ENCODE data around the gene LFNG. TPM values are rescaled to one million over a fixed set of nuclear protein-coding genes. Genes with fewer than 3 reads are reported as not detected.

LFNG gene
- total RNA-seq, 1 experiment from 2014 or later: 38.1 TPM

DNA sequence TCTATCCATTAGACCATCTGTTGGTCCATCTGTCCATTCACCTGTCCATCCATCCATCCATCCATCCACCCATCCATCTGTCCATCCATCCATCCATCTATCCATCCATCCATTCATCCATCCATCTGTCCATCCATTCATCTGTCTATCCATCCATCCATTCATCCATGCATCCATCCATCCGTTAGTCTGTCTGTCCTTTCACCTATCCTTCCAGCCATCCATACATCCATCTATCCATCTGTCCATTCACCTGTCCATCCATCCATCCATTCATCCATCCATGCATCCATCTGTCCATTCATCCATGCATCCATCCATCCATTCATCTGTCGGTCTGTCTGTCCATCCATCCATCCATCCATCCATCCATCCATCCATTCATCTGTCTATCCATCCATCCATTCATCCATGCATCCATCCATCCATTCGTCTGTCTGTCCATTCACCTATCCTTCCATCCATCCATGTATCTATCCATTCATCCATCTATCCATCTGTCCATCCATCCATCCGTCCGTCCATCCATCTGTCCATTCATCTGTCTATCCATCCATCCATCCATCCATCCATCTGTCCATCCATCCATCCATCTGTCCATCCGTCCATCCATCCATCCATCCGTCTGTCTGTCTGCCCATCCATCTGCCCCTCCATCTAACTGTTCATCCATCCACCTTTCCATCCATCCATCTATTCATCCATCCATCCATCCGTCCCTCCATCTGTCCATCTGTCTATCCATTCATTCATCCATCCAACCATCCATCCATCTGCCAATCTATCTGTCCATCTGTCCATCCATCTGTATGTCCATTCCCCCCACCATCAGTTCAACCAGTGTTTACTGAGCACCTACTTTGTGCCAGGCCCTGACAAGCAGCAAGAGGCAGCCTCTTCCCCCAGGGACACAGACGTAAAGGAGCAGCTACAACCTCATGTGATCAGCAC, 4.8 kb upstream of the LFNG start:
- BruUV-seq (replicated peaks): no TSS peak
- no peaks in the 10 kb centered on the region for H3K36me3 ChIP-seq (ENCODE audit: control insufficient read depth, insufficient read depth, low read length)
- H3K27ac ChIP-seq (ENCODE audit: low read length): no peak overlapping the region
- POLR2A ChIA-PET: no interaction called here
- in situ Hi-C loops (cut with HindIII; ENCODE audit: low pct_unique_long_range_greater_than_20kb, low sequenced_read_pairs) (no loop called here), intact Hi-C loops (cut with micrococcal nuclease; ENCODE audit: unreplicated experiment) (no loop called here)
- H3K27me3 ChIP-seq (ENCODE audit: control insufficient read depth, insufficient read depth, low read length): no peaks in the 10 kb centered on the region
- CTCF ChIA-PET: no interaction called here
- H3K4me3 ChIP-seq (ENCODE audit: low read depth in 2 of 2, low read length in 2 of 2): no peak overlapping the region
- ATAC-seq (no peak), DNase-seq (ENCODE audit: low read depth, low spot score) (no peak)
- TF ChIP-seq TCF7L2 (IDR thresholded peaks at IDR 0.05; ENCODE audit: low read depth, low read length) (no peak), POLR2AphosphoS5 (IDR thresholded peaks at IDR 0.05; ENCODE audit: low read depth, low read length) (no peak), SIN3A (IDR thresholded peaks at IDR 0.05; ENCODE audit: borderline replicate concordance, insufficient read depth, low read depth, low read length) (no peak)
- TF ChIP-seq, protein P1, sequence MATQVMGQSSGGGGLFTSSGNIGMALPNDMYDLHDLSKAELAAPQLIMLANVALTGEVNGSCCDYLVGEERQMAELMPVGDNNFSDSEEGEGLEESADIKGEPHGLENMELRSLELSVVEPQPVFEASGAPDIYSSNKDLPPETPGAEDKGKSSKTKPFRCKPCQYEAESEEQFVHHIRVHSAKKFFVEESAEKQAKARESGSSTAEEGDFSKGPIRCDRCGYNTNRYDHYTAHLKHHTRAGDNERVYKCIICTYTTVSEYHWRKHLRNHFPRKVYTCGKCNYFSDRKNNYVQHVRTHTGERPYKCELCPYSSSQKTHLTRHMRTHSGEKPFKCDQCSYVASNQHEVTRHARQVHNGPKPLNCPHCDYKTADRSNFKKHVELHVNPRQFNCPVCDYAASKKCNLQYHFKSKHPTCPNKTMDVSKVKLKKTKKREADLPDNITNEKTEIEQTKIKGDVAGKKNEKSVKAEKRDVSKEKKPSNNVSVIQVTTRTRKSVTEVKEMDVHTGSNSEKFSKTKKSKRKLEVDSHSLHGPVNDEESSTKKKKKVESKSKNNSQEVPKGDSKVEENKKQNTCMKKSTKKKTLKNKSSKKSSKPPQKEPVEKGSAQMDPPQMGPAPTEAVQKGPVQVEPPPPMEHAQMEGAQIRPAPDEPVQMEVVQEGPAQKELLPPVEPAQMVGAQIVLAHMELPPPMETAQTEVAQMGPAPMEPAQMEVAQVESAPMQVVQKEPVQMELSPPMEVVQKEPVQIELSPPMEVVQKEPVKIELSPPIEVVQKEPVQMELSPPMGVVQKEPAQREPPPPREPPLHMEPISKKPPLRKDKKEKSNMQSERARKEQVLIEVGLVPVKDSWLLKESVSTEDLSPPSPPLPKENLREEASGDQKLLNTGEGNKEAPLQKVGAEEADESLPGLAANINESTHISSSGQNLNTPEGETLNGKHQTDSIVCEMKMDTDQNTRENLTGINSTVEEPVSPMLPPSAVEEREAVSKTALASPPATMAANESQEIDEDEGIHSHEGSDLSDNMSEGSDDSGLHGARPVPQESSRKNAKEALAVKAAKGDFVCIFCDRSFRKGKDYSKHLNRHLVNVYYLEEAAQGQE (IDR thresholded peaks at IDR 0.05; ENCODE audit: insufficient read depth in 1 of 2, low read depth in 2 of 2, low read length in 1 of 2): no peak
- TF ChIP-seq, protein P2, sequence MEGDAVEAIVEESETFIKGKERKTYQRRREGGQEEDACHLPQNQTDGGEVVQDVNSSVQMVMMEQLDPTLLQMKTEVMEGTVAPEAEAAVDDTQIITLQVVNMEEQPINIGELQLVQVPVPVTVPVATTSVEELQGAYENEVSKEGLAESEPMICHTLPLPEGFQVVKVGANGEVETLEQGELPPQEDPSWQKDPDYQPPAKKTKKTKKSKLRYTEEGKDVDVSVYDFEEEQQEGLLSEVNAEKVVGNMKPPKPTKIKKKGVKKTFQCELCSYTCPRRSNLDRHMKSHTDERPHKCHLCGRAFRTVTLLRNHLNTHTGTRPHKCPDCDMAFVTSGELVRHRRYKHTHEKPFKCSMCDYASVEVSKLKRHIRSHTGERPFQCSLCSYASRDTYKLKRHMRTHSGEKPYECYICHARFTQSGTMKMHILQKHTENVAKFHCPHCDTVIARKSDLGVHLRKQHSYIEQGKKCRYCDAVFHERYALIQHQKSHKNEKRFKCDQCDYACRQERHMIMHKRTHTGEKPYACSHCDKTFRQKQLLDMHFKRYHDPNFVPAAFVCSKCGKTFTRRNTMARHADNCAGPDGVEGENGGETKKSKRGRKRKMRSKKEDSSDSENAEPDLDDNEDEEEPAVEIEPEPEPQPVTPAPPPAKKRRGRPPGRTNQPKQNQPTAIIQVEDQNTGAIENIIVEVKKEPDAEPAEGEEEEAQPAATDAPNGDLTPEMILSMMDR (IDR thresholded peaks at IDR 0.05): no peak
- peaks cover 56% of the 10 kb centered on the region for H3K4me1 ChIP-seq (ENCODE audit: control insufficient read depth, insufficient read depth, low read length)
- no peaks in the 10 kb centered on the region for H3K9me3 ChIP-seq (ENCODE audit: control insufficient read depth, insufficient read depth, low read depth, low read length)

DNA sequence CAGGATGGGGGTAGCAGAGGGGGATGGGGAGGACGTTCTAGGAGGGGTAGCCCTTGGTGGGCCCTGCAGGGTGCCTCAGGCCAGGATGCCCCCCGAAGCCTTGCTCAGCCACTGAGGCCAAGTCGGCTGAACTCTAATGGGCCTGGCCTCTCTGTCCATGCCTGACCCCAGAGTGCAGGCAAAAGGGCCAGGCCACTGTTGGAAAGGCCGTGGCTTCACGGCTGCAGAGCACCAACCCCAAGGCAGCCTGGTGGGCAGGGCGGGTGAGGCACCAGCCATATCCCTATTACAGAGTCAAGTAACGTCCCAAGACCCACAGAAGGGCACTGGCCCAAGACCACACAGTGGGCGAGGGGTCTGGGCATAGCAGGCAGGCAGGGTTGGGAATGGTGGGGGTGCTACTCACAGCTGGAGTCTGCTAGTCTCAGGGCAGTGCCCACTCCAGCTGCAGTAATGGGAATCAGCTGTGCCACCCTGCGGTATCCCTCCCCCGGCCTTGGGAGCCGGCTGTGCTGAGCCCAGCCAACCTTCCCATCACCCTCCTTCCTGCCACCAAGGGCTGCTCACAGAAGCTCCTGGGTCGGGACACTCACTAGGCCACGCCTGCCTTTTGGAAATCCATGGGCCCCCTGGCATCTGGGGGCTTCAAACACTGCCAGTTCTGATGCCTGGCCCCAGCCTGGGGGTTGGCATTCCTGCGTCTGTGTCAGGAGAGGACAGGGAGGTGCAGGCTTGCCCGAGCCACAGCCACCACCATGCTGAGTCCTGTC, 4.0 kb upstream of the LFNG start:
- Histone ChIP-seq H3K27me3 (ENCODE audit: control insufficient read depth, insufficient read depth, low read length) (no peaks in the 10 kb centered on the region), H3K36me3 (ENCODE audit: control insufficient read depth, insufficient read depth, low read length) (no peaks in the 10 kb centered on the region), H3K4me1 (ENCODE audit: control insufficient read depth, insufficient read depth, low read length) (peaks cover 53% of the 10 kb centered on the region), H3K4me3 (ENCODE audit: low read depth in 2 of 2, low read length in 2 of 2) (no peak overlapping the region), H3K9me3 (ENCODE audit: control insufficient read depth, insufficient read depth, low read depth, low read length) (no peaks in the 10 kb centered on the region), H3K27ac (ENCODE audit: low read length) (peak overlapping the region; percentile 48; the same call in 1 of the 2 replicates)
- TF ChIP-seq, protein P1 (IDR thresholded peaks at IDR 0.05; ENCODE audit: insufficient read depth in 1 of 2, low read depth in 2 of 2, low read length in 1 of 2): no peak
- TF ChIP-seq SIN3A (IDR thresholded peaks at IDR 0.05; ENCODE audit: borderline replicate concordance, insufficient read depth, low read depth, low read length): no peak
- TF ChIP-seq POLR2AphosphoS5 (IDR thresholded peaks at IDR 0.05; ENCODE audit: low read depth, low read length): no peak
- TF ChIP-seq, protein P2 (IDR thresholded peaks at IDR 0.05): no peak
- no peak for TF ChIP-seq TCF7L2 (IDR thresholded peaks at IDR 0.05; ENCODE audit: low read depth, low read length)
- DNase-seq (ENCODE audit: low read depth, low spot score) (no peak), ATAC-seq (no peak)
- BruUV-seq (replicated peaks): no TSS peak
- in situ Hi-C loops (cut with HindIII; ENCODE audit: low pct_unique_long_range_greater_than_20kb, low sequenced_read_pairs): no loop called here
- CTCF ChIA-PET: interaction anchor here (0.6 kb wide), 1 partner anchor 785 kb away, joined by 3 read pairs; no protein-coding TSS in a partner anchor
- POLR2A ChIA-PET: interaction anchor here (0.6 kb wide), 1 partner anchor 171 kb away, joined by 3 read pairs; no protein-coding TSS in a partner anchor
- intact Hi-C loops (cut with micrococcal nuclease; ENCODE audit: unreplicated experiment): no loop called here
